ENCODE results near the gene SF3B3. TPM values are rescaled to one million over a fixed set of nuclear protein-coding genes. Genes with fewer than 3 reads are reported as not detected.
A peak's percentile ranks its signal among the peaks of the same experiment; 100 is the strongest.
"Not testable (repeated sequence)": the region's sequence is repeated elsewhere in the genome, so short reads cannot be mapped to it uniquely, and the experiment has no call there.

Gene SF3B3
- total RNA-seq, 1 experiment from 2014 or later, result 267 TPM

GRCh38 chr16:70614208-70614951, 90.8 kb downstream of the SF3B3 start:
- no peak for DNase-seq (ENCODE audit: low read depth)

- no peak for DNase-seq (ENCODE audit: low read depth)
These were observed 92.3 kb downstream of the SF3B3 start for GRCh38 chr16:70615945-70616344.

GRCh38 chr16:70621864-70622263, 98.2 kb downstream of the SF3B3 start:
- not testable (repeated sequence) for DNase-seq (ENCODE audit: low read depth)

Small RNAs within 50 kb of the gene (small RNA-seq; reads per million reads assigned to genes)
- gene SNORD111 (288 reads per million, percentile 97 among the genes with 10 or more reads in this experiment), gene SNORD111B (94.8 reads per million, percentile 96 among the genes with 10 or more reads in this experiment)

Other genes with a start within 250 kb of the SF3B3 start
- gene AARS1, start 234.3 kb upstream of the SF3B3 start, total RNA-seq (2014; rRNA removed; shearing (Covaris generic)), result 85.5 and 87.5 TPM in 2 replicates
- 21.2 and 36.3 TPM in 2 replicates for gene DDX19B, start 224.6 kb upstream of the SF3B3 start, total RNA-seq (2014; rRNA removed; shearing (Covaris generic))
- gene DDX19A, start 176.9 kb upstream of the SF3B3 start, total RNA-seq (2014; rRNA removed; shearing (Covaris generic)), result 79.4 and 87.5 TPM in 2 replicates
- 27.9 and 38.1 TPM in 2 replicates for gene ST3GAL2, start 84.7 kb upstream of the SF3B3 start, total RNA-seq (2014; rRNA removed; shearing (Covaris generic))
- gene FCSK, start 69.2 kb upstream of the SF3B3 start, total RNA-seq (2014; rRNA removed; shearing (Covaris generic)), result 3.9 and 4.9 TPM in 2 replicates
- 52.8 and 63.4 TPM in 2 replicates for gene COG4, start 262 bp upstream of the SF3B3 start, total RNA-seq (2014; rRNA removed; shearing (Covaris generic))
- gene IL34, start 122.7 kb downstream of the SF3B3 start, total RNA-seq (2014; rRNA removed; shearing (Covaris generic)), result not detected in 2 replicates
- gene MTSS2, start 162.2 kb downstream of the SF3B3 start, total RNA-seq (2014; rRNA removed; shearing (Covaris generic)), result 16.0 and 21.1 TPM in 2 replicates

Measured in HT1080 (cell line).